GM15510 (cell line): ENCODE data around the gene UFC1.

Experiments used
- POLR2A ChIP-seq: IDR thresholded peaks from 3 replicates; pipeline ENCODE4 v1.6.1; 2011; ENCODE audit warnings: borderline replicate concordance; ENCODE audit not compliant: insufficient read length; ENCODE audit errors: extremely low read depth

The UFC1 gene

DNA sequence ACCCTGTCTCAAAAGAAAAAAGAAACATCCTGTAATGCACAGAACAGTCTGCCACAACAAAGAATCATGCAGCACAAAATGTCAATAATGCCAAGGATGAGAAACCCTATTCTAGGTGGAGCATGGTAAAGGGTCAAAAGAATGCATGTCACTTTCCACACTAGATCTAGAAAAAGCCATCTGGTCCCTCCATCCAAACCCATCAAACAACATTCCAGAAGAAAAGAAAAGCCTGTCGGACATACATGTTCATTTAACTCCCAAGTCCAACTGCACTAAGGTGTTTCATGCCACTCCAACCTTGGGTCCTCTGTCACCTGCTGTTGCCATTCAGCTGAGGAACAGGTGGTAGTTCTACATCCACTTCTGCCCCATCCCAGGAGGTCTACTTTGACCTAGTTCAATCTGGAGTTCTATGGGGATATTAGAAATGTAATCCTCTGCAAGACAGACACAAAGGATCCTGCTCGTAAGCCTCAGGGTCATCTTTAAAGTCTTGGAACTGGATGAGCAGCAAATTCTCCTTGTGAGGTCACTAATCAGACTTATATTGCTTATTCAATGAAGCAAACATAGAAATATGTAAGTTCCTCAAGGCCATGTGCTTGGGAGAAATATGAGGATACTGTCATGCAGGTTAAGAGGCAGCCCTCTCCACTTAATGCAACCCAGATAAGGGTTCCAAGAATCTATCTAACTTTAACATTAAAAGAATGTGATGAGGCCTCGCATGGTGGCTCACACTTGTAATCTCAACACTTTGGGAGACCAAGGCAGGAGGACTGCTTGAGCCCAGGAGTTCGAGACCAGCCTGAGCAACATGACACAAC is 25.0 kb upstream of the UFC1 start:
- TF ChIP-seq POLR2A = no peak

DNA sequence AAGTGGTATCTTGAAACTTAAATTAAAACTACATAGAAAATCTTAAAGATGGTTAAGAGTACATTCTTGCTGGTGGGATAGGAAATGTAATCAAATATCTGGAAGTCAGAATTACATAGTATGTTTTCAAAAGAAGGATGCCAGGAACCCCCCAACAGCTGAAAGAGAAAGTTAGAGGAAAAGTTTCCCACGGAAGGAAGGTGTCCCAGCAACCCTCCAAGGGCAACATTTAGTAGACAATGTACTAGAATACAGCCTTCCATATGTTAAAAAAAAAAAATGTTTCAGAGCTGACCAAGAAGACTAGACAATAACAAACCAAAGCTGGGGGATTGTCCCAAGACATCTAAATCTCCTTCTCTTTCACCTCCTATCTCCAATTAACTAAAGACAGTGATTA is 23.5 kb upstream of the UFC1 start:
- no peak for TF ChIP-seq POLR2A

- TF ChIP-seq POLR2A = no peak
These were observed 22.0 kb upstream of the UFC1 start for GRCh38 chr1:161131523-161132409.

- TF ChIP-seq POLR2A = peak; percentile 68
These were observed 21.2 kb upstream of the UFC1 start, which contains the start of gene DEDD for GRCh38 chr1:161132410-161133219. DEDD (minus strand) TSS chr1:161132667; CDS start chr1:161124462, 8,205 bp downstream.

GRCh38 chr1:161133220-161133740 is 20.5 kb upstream of the UFC1 start:
- TF ChIP-seq POLR2A = no peak

DNA sequence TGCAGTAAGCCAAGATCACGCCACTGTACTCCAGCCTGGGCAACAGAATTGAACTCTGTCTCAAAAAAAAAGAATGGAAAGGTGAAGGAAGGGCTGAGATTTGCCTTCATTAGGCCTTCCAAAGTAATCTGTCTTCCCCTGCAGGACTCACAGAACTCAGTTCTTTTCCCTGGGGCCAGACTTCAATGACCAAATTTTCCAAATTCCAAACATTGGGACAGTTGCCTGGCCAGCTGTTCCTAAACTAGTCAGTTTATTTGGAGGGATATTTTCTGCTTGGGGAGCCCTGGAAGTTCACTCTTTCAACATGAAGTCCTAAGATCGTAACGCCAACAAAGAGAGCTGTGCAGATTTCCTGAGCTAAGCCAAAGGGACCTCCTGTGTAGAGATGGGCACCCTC is 15.9 kb upstream of the UFC1 start:
- TF ChIP-seq POLR2A = no peak

DNA sequence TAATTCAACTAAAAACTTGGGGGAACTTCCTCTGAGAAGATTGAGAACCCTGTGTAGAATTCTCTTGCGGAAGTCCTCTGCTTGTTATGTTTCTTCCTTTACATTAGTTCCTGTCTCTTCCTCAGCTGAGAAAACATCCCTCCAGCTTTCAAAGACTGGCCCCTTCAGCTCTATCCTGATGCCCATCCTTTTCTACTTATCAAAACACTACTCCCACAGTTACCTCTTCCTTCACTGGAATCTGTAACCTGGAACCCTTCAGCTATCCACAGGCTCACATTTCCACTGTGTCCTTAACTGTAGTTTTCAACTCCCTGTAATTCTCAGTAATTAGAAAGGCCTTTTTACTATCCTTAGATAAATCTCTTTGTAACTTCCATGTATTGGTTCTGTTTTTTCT is 15.3 kb upstream of the UFC1 start:
- TF ChIP-seq POLR2A = no peak

DNA sequence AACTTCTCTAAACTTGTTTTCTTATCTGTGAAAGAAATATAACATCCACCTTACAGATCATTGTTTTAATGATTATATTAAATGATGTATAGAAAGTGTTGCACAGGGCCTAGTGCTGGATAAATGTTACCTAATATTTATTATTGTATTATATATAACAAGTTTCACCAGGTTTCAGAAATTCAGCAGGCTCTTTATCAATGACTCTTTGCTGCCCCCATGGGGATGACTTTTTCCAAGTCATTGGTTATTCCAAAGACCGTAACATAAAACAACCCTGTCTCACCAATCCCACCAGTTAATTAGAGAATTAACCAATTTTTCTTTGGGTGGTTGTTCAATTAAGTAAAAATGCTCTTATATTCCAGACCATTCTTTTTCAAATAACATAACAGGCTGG is 14.0 kb upstream of the UFC1 start:
- TF ChIP-seq POLR2A = no peak

DNA sequence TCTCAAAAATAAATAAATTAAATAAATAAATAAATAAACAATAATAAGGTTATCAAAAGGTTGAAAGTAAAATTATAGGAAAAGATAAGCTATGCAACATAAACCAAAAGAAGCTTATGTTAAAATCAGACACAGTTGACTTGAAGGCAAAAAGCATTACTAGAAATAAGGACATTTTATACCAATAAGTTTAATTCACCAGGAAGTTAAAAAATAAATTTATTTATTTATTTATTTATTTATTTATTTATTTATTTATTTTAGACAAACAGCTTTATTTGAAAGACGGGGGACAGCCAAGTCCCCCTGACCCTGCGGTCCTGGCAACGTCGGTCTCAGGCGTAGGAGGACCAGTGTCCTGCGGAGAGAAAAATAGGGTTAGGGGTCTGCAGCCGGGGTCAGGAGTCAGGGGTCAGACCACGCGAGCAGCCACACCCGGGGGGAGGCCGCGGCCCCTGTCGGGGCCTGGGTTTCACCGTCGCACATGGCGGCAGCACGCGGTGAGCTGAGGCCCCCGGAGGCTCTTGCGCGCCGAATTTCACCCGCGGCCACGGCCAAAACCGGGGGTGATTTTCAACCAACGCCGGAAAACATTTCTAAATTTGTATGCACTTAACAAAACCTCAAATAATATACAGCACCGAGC is 12.9 kb upstream of the UFC1 start:
- TF ChIP-seq POLR2A = no peak

DNA sequence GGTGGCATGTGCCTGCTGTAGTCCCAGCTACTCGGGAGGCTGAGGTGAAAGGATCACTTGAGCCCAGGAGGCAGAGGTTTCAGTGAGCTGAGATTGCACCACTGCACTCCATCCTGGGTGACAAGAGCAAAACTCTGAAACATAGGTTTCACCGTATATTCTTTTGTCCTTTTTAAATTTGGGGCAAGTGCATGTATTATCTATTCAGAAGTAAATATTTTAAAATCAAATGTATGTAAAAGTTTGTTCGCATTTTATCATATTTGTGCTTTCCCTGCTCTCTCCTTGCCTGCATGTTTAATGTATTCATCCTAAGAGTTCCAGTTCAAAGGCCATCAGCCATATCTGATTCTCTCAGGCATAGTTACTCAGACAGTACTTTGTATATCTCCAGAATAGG is 7.9 kb upstream of the UFC1 start:
- no peak for TF ChIP-seq POLR2A

- TF ChIP-seq POLR2A = no peak
These were observed 602 bp upstream of the UFC1 start for GRCh38 chr1:161153176-161153575.

GRCh38 chr1:161157867-161158266 is 4.1 kb downstream of the UFC1 start:
- TF ChIP-seq POLR2A = no peak

- TF ChIP-seq POLR2A = no peak
These were observed 4.7 kb downstream of the UFC1 start for GRCh38 chr1:161158316-161159010.
